Omental fat pad (tissue), 4 donors: ENCODE measurements around the gene SUPT3H. TPM values are rescaled to one million over a fixed set of nuclear protein-coding genes. Genes with fewer than 3 reads are reported as not detected.

Experiments
- ATAC-seq: fragments of 150-250 bp; one replicate; pipeline ENCODE4 v1.9.1; 2016; ENCODE audit warnings: mild to moderate bottlenecking, moderate library complexity; ENCODE audit not compliant: low FRiP score
- DNase-seq: peaks from one replicate; pipeline ENCODE4 v3.0.0-alpha.2; 2019; ENCODE audit warnings: low spot score
- total RNA-seq, 4 donors: library from RNA; depleted of rRNA; stranded (reverse); fragments of >200 nt; gene quantifications; one replicate each; pipeline ENCODE4 v1.1.0, GENCODE V29; 2016
- TF ChIP-seq, protein P1 (sequence below), 3 donors: fragments of 450-650 bp; IDR thresholded peaks; one replicate each; pipeline ENCODE4 v1.5.1; 2016 to 2017; ENCODE audit warnings: antibody characterized with exemption in 3 of 3, mild to moderate bottlenecking in 3 of 3, moderate library complexity in 2 of 3

SUPT3H gene
- total RNA-seq, 4 donors from 2014 or later = 2.2 to 8.4 (median 5.2) TPM

- ATAC-seq = no peak
- no peak for DNase-seq
- TF ChIP-seq, protein P1, sequence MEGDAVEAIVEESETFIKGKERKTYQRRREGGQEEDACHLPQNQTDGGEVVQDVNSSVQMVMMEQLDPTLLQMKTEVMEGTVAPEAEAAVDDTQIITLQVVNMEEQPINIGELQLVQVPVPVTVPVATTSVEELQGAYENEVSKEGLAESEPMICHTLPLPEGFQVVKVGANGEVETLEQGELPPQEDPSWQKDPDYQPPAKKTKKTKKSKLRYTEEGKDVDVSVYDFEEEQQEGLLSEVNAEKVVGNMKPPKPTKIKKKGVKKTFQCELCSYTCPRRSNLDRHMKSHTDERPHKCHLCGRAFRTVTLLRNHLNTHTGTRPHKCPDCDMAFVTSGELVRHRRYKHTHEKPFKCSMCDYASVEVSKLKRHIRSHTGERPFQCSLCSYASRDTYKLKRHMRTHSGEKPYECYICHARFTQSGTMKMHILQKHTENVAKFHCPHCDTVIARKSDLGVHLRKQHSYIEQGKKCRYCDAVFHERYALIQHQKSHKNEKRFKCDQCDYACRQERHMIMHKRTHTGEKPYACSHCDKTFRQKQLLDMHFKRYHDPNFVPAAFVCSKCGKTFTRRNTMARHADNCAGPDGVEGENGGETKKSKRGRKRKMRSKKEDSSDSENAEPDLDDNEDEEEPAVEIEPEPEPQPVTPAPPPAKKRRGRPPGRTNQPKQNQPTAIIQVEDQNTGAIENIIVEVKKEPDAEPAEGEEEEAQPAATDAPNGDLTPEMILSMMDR (IDR thresholded peaks at IDR 0.05) = no peak
These were observed 410.3 kb downstream of the SUPT3H start for GRCh38 chr6:44967481-44967880.

- DNase-seq = no peak
- peak; percentile 89 for ATAC-seq
These were observed 411.2 kb downstream of the SUPT3H start for GRCh38 chr6:44966449-44967092.

DNA sequence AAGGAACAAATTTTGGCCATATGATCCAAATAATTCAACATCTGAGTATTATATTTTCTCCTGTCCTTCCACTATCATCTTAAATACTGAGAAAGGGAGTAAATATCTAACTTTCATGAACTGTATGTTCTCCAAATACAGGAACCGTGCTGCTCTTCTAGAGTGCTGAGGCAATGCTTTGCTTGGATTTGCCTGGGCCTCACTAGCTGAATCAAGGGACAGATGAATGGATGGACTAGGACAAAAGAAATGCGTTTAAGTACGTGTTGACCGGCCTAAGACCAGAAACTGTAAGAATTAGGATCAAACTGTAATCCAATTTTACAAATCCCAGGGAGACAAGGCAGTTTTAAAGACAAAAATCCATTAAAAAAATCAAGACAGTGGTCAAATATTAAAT, 412.0 kb downstream of the SUPT3H start:
- ATAC-seq = no peak
- no peak for DNase-seq
- TF ChIP-seq, protein P1 (IDR thresholded peaks at IDR 0.05) = no peak

More at GRCh38 chr6:44966449-44967092, 411.2 kb downstream of the SUPT3H start:
- TF ChIP-seq, protein P1 (IDR thresholded peaks at IDR 0.05) = no peak

DNA sequence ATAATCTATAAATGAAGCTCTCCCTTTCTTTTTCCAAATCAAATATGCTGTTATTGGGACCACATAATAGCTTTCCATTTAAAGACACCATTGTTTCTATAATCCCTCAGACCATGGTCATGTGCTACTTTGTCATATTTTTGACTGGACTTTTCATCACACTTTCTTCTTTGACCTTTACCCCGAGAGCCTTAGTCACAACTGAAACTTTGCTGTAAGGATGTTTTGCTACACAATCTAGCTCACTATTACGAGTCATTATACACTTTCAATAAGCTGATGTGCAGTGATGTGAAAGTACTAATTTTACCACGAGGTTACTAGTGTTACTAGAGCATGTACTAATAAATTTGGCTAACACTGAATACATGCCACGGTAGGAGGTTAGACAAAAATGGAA, 416.8 kb downstream of the SUPT3H start:
- no peak for DNase-seq
- no peak for ATAC-seq
- TF ChIP-seq, protein P1 (IDR thresholded peaks at IDR 0.05) = no peak

DNA sequence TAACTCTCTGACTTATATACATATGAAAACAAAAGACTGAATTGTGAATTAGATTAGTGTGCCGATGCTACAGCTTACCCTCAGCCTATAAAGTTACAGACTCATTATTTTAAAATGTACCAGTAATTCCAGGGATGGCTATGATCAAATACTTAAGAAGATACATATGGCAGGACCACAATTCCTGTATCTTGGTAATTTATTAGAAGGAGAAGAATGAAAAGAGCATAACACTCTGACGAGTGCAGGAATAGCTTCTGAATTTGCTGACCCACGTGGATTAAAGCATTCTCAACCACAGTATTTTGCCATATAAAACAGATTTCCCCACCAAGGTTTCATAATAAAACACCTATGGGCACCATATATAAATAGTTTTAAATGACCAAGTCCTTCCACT, 418.1 kb downstream of the SUPT3H start:
- DNase-seq = no peak
- TF ChIP-seq, protein P1 (IDR thresholded peaks at IDR 0.05) = no peak
- ATAC-seq = no peak

- no peak for ATAC-seq
- DNase-seq = no peak
- TF ChIP-seq, protein P1 (IDR thresholded peaks at IDR 0.05) = no peak
These were observed 420.6 kb downstream of the SUPT3H start for GRCh38 chr6:44957156-44957555.

- DNase-seq = no peak
- ATAC-seq = no peak
- TF ChIP-seq, protein P1 (IDR thresholded peaks at IDR 0.05) = no peak
These were observed 421.3 kb downstream of the SUPT3H start for GRCh38 chr6:44956396-44956795.
